OCI-LY3 (cell line): Measurements from ENCODE around the gene MYO1G.
"Not testable (repeated sequence)": the region's sequence is repeated elsewhere in the genome, so short reads cannot be mapped to it uniquely, and the experiment has no call there.

Experiments used
- H2AFZ ChIP-seq: fragments of 200-600, 300-600 bp; shearing (Covaris generic); 2 replicates; pipeline ENCODE4 v1.6.0; 2014; ENCODE audit warnings: antibody characterized with exemption, low read depth, low read length
- H3K27ac ChIP-seq: fragments of 200-600, 300-600 bp; sonication (generic); 2 replicates; pipeline ENCODE4 v1.5.1; 2014; ENCODE audit warnings: mild to moderate bottlenecking, low read length, moderate library complexity, mixed read lengths
- H3K27me3 ChIP-seq: fragments of 200-600, 300-600 bp; sonication (generic); 2 replicates; pipeline ENCODE4 v1.6.1; 2014; ENCODE audit warnings: low read depth, low read length, mixed read lengths
- H3K36me3 ChIP-seq: fragments of 200-600, 300-600 bp; sonication (generic); replicated peaks from 2 replicates; pipeline ENCODE3; 2014; ENCODE audit warnings: low read depth, low read length, mixed read lengths
- H3K4me1 ChIP-seq: fragments of 300-600, 200-600 bp; sonication (generic); 2 replicates; pipeline ENCODE4 v1.6.1; 2014; ENCODE audit warnings: low read length, mixed read lengths
- H3K4me2 ChIP-seq: fragments of 200-600, 300-600 bp; sonication (generic); 2 replicates; pipeline ENCODE4 v1.6.1; 2014; ENCODE audit warnings: low read length, mixed read lengths
- H3K4me3 ChIP-seq: fragments of 300-600, 200-600 bp; sonication (generic); 2 replicates; pipeline ENCODE4 v1.5.1; 2014; ENCODE audit warnings: antibody characterized with exemption, mild to moderate bottlenecking, low read length, moderate library complexity
- H3K79me2 ChIP-seq: fragments of 300-600, 200-600 bp; shearing (Covaris generic); 2 replicates; pipeline ENCODE4 v1.6.1; 2014; ENCODE audit warnings: mild to moderate bottlenecking, low read length, mixed read lengths
- H3K9ac ChIP-seq: fragments of 300-600, 200-600 bp; shearing (Covaris generic); 2 replicates; pipeline ENCODE4 v1.6.0; 2014; ENCODE audit warnings: mild to moderate bottlenecking, low read length, moderate library complexity
- H3K9me3 ChIP-seq: fragments of 200-600, 300-600 bp; shearing (Covaris generic); 2 replicates; pipeline ENCODE4 v1.6.1; 2014; ENCODE audit warnings: low read length, mixed read lengths; ENCODE audit not compliant: insufficient read depth
- H4K20me1 ChIP-seq: fragments of 200-600, 300-600 bp; sonication (generic); 2 replicates; pipeline ENCODE4 v1.6.1; 2016; ENCODE audit warnings: low read length, mixed read lengths; ENCODE audit not compliant: insufficient read depth
- EZH2phosphoT487 ChIP-seq: fragments of 200-600 bp; shearing (Covaris generic); IDR thresholded peaks from 2 replicates; pipeline ENCODE4 v1.6.1; 2018; ENCODE audit warnings: antibody characterized with exemption, mixed run types, low read depth
- TF ChIP-seq, protein P1 (sequence below): fragments of 200-600, 300-600 bp; sonication (generic); IDR thresholded peaks from 2 replicates; pipeline ENCODE4 v1.5.1; 2014; ENCODE audit warnings: antibody characterized with exemption, low read length, low read depth

The MYO1G gene

GRCh38 chr7:44994877-44995554 is 16.2 kb upstream of the MYO1G start:
- Histone ChIP-seq H3K4me3 (peak overlapping the region; percentile 61), H3K79me2 (no peaks in the 10 kb centered on the region), H2AFZ (0 out of 2 replicates have a peak overlapping the region, but pooled peaks have one; percentile 9), H3K9me3 (peaks cover 9% of the 10 kb centered on the region), H3K27me3 (no peaks in the 10 kb centered on the region), H3K36me3 (peaks cover 5% of the 10 kb centered on the region), H3K27ac (peak overlapping the region; percentile 91), H4K20me1 (no peaks in the 10 kb centered on the region), H3K4me2 (peak overlapping the region; percentile 77), H3K4me1 (peaks cover 31% of the 10 kb centered on the region), H3K9ac (peak overlapping the region; percentile 61)
- no peak for TF ChIP-seq EZH2phosphoT487
- TF ChIP-seq, protein P1, sequence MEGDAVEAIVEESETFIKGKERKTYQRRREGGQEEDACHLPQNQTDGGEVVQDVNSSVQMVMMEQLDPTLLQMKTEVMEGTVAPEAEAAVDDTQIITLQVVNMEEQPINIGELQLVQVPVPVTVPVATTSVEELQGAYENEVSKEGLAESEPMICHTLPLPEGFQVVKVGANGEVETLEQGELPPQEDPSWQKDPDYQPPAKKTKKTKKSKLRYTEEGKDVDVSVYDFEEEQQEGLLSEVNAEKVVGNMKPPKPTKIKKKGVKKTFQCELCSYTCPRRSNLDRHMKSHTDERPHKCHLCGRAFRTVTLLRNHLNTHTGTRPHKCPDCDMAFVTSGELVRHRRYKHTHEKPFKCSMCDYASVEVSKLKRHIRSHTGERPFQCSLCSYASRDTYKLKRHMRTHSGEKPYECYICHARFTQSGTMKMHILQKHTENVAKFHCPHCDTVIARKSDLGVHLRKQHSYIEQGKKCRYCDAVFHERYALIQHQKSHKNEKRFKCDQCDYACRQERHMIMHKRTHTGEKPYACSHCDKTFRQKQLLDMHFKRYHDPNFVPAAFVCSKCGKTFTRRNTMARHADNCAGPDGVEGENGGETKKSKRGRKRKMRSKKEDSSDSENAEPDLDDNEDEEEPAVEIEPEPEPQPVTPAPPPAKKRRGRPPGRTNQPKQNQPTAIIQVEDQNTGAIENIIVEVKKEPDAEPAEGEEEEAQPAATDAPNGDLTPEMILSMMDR = no peak

- not testable (repeated sequence) for H3K27me3 ChIP-seq, H3K9ac ChIP-seq, H3K9me3 ChIP-seq, H3K4me2 ChIP-seq, H2AFZ ChIP-seq, H3K27ac ChIP-seq, H3K4me3 ChIP-seq, H3K79me2 ChIP-seq, H3K36me3 ChIP-seq, H4K20me1 ChIP-seq
- H3K4me1 ChIP-seq = peaks cover 31% of the 10 kb centered on the region
Measured at GRCh38 chr7:44992004-44992795, 13.4 kb upstream of the MYO1G start.

DNA sequence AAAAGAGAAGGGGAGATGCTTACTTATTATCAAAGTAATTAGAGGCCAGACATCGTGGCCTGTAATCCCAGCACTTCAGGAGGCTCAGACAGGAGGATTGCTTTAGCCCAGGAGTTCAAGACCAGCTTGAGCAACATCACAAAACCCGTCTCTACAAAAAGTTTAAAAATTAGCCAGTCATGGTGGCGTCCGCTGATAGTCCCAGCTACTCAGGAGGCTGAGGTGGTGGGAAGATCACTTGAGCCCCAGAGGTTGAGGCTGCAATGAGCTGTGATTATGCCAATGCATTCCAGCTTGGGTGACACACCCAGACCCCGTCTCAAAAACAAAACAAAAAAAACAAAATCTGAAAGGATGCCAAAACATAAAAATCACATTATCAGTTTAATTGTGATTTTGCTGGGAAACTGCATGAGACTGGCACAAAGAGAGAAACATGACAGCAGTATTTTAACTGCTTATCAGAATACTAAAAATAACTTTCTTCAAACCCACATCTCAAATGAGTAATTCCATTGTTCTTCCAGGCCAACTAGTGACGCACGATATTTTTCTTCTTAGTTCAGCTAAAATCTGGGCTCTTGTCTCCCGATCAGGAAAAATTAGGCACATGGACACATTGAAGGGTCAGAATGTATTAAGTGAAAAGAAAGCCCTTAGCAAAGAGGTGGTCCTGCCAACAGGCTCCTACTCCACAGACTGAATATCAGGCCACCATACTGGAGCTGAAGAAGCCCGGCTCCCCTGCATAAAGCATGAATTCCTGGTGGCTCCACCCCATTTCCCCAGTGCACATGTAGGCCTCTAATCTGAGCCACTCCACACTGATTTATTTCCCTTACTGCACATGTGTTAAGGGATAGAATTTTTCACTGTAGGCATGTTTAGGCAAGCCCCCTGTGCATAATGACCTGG is 11.6 kb upstream of the MYO1G start:
- H3K4me2 ChIP-seq = no peak overlapping the region
- no peak overlapping the region for H3K4me3 ChIP-seq
- H3K27ac ChIP-seq = no peak overlapping the region
- H2AFZ ChIP-seq = no peak overlapping the region
- H3K36me3 ChIP-seq = peaks cover 13% of the 10 kb centered on the region
- TF ChIP-seq EZH2phosphoT487 = no peak
- TF ChIP-seq, protein P1 = no peak
- no peaks in the 10 kb centered on the region for H3K27me3 ChIP-seq
- peaks cover under 1% of the 10 kb centered on the region for H4K20me1 ChIP-seq
- peaks cover 18% of the 10 kb centered on the region for H3K79me2 ChIP-seq
- peaks cover 19% of the 10 kb centered on the region for H3K4me1 ChIP-seq
- no peak overlapping the region for H3K9ac ChIP-seq
- peaks cover 9% of the 10 kb centered on the region for H3K9me3 ChIP-seq

DNA sequence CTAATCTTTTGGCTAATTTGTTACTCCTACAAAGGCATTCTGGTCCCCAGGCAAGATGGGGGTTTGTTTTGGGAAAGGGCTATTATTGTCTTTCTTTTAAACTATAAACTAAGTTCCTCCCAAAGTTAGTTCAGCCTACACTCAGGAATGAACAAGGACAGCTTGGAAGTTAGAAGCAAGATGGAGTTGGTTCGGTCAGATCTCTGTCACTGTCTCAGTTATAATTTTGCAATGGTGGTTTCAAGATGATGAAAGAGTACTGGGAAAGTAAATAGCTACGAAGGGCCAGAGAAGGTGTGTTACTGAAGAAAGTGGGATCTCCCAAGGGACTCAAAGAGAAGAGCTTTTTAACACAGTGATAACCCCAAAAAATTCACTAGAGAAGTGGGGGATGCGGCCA is 10.3 kb upstream of the MYO1G start:
- H3K4me2 ChIP-seq = no peak overlapping the region
- H3K4me1 ChIP-seq = peaks cover 19% of the 10 kb centered on the region
- peaks cover 2% of the 10 kb centered on the region; the same call in 1 of the 2 replicates for H3K9me3 ChIP-seq
- H3K4me3 ChIP-seq = no peak overlapping the region
- no peaks in the 10 kb centered on the region for H3K27me3 ChIP-seq
- no peak overlapping the region for H3K9ac ChIP-seq
- H3K79me2 ChIP-seq = peaks cover 30% of the 10 kb centered on the region
- no peak overlapping the region for H2AFZ ChIP-seq
- TF ChIP-seq EZH2phosphoT487 = no peak
- TF ChIP-seq, protein P1 = no peak
- peaks cover 13% of the 10 kb centered on the region for H4K20me1 ChIP-seq
- no peak overlapping the region for H3K27ac ChIP-seq
- H3K36me3 ChIP-seq = peaks cover 22% of the 10 kb centered on the region
